MM.1S (cell line): Measurements from ENCODE around the gene HMOX2.

ENCODE experiments used
- CTCF ChIP-seq: fragments of 300-600 bp; sonication (generic); IDR thresholded peaks from 2 replicates; pipeline ENCODE4 v1.5.1; 2016; ENCODE audit warnings: antibody characterized with exemption, low read length, mixed read lengths
- EZH2 ChIP-seq: fragments of 300-600 bp; sonication (generic); optimal IDR thresholded peaks from 2 replicates; pipeline ENCODE3; 2017; ENCODE audit warnings: low read depth, mild to moderate bottlenecking, antibody characterized with exemption, low read length, mixed read lengths
- EZH2phosphoT487 ChIP-seq: fragments of 300-600 bp; sonication (generic); IDR thresholded peaks from 2 replicates; pipeline ENCODE4 v1.6.1; 2018; ENCODE audit warnings: antibody characterized with exemption, low read length

- TF ChIP-seq CTCF (no peak), EZH2phosphoT487 (no peak), EZH2 (no peak)
These were observed 37.1 kb downstream of the HMOX2 start for GRCh38 chr16:4513086-4513860.
